Parathyroid adenoma (tissue), 2 donors: ENCODE measurements around the gene MAP3K3.

Experiments used
- H2AFZ ChIP-seq: fragments of 300-600 bp; sonication (generic); one replicate; pipeline ENCODE4 v1.7.0; 2017; ENCODE audit warnings: antibody characterized with exemption, mild to moderate bottlenecking
- H3K27ac ChIP-seq: fragments of 300-600 bp; sonication (generic); one replicate; pipeline ENCODE4 v1.7.0; 2017
- H3K27me3 ChIP-seq: fragments of 300-600 bp; sonication (generic); one replicate; pipeline ENCODE4 v1.7.0; 2017; ENCODE audit warnings: low read length; ENCODE audit not compliant: control insufficient read depth, insufficient read depth
- H3K36me3 ChIP-seq: fragments of 300-600 bp; sonication (generic); one replicate; pipeline ENCODE4 v1.7.0; 2017; ENCODE audit warnings: low read length; ENCODE audit not compliant: control insufficient read depth, insufficient read depth
- H3K4me1 ChIP-seq: fragments of 300-600 bp; sonication (generic); one replicate; pipeline ENCODE4 v1.7.0; 2017; ENCODE audit warnings: control low read depth
- H3K4me2 ChIP-seq: fragments of 300-600 bp; sonication (generic); one replicate; pipeline ENCODE4 v1.7.0; 2017; ENCODE audit warnings: low read length
- H3K4me3 ChIP-seq: fragments of 300-600 bp; sonication (generic); one replicate; pipeline ENCODE4 v1.7.0; 2017; ENCODE audit warnings: low read depth, low read length
- H3K79me2 ChIP-seq: fragments of 300-600 bp; sonication (generic); one replicate; pipeline ENCODE4 v1.7.0; 2017; ENCODE audit warnings: control low read depth
- H3K9ac ChIP-seq: fragments of 300-600 bp; sonication (generic); one replicate; pipeline ENCODE4 v1.7.0; 2017; ENCODE audit warnings: mild to moderate bottlenecking
- H3K9me3 ChIP-seq: fragments of 300-600 bp; sonication (generic); one replicate; pipeline ENCODE4 v1.7.0; 2017; ENCODE audit warnings: low read length; ENCODE audit not compliant: control insufficient read depth
- TF ChIP-seq, protein P1 (sequence below): fragments of 300-600 bp; sonication (generic); IDR thresholded peaks from one replicate; pipeline ENCODE4 v1.7.0; 2017; ENCODE audit warnings: antibody characterized with exemption, mild to moderate bottlenecking
- donor health status: primary hyperparathyroidism.

The MAP3K3 gene

DNA sequence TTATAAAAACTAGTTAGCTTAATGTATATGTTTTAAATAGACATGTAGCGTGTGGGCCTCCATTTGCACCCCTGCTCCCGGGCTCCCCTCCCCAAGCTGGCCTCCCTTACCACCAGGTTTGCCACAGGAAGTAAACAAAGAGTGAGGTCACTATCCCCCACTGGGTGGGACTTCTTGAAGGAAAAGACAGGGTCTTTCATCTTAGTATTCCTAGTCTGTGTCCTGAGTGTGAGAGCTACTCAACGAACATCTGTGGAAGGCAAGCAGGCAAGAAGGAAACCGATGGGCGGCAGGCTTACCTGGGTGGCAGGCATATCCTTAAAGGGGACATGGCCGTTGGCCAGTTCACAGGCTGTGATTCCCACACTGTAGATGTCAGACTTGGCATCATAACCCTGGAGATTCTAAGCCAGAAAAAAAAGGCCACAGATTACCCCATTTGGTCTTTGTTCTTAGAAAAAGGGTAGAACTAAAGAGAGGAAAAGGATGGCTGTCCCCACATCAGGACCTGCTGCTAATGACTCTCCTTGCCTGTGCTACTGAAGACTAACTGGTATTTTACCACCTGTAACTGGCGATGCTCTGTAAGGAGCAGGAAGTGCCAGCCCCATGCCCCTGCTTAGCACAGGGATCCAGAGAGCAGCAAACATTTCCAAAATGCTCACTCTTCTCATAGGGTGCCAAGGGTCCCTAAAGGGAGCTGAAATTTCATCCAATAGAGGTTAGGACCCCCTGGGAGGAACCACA, 84.3 kb downstream of the MAP3K3 start:
- no peaks in the 10 kb centered on the region for H3K36me3 ChIP-seq
- no peak overlapping the region for H3K27ac ChIP-seq

DNA sequence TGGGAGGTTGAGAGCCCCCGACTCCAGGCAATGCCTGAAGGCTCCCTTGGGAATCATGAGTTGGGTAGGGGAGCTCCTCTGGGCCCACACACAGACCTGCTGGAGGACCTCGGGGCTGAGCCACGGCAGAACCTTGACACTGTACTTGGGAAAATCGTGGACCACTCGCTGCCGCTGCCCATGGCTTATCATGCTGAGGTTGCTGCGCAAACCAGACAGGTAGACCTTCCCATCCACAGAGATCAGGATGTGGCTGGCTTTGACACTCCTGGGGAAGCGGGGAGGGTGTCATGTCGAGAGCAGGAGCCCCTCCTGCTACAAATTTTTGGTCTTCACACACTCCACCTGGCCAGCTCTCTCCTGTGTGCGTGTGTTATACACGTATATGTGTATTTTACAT, 84.9 kb downstream of the MAP3K3 start:
- TF ChIP-seq, protein P1, sequence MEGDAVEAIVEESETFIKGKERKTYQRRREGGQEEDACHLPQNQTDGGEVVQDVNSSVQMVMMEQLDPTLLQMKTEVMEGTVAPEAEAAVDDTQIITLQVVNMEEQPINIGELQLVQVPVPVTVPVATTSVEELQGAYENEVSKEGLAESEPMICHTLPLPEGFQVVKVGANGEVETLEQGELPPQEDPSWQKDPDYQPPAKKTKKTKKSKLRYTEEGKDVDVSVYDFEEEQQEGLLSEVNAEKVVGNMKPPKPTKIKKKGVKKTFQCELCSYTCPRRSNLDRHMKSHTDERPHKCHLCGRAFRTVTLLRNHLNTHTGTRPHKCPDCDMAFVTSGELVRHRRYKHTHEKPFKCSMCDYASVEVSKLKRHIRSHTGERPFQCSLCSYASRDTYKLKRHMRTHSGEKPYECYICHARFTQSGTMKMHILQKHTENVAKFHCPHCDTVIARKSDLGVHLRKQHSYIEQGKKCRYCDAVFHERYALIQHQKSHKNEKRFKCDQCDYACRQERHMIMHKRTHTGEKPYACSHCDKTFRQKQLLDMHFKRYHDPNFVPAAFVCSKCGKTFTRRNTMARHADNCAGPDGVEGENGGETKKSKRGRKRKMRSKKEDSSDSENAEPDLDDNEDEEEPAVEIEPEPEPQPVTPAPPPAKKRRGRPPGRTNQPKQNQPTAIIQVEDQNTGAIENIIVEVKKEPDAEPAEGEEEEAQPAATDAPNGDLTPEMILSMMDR, result no peak
- H3K27ac ChIP-seq, result no peak overlapping the region
- H3K4me2 ChIP-seq, result no peak overlapping the region
- no peaks in the 10 kb centered on the region for H3K9me3 ChIP-seq
- no peaks in the 10 kb centered on the region for H3K79me2 ChIP-seq
- H3K36me3 ChIP-seq, result no peaks in the 10 kb centered on the region
- no peak overlapping the region for H2AFZ ChIP-seq
- no peaks in the 10 kb centered on the region for H3K27me3 ChIP-seq
- H3K9ac ChIP-seq, result no peak overlapping the region
- no peaks in the 10 kb centered on the region for H3K4me1 ChIP-seq
- H3K4me3 ChIP-seq, result no peak overlapping the region

More for the DNA sequence above, 84.3 kb downstream of the MAP3K3 start:
- Histone ChIP-seq H3K27me3 (no peaks in the 10 kb centered on the region), H3K9me3 (no peaks in the 10 kb centered on the region), H3K4me3 (no peak overlapping the region), H3K4me1 (no peaks in the 10 kb centered on the region), H3K9ac (no peak overlapping the region), H3K79me2 (no peaks in the 10 kb centered on the region), H2AFZ (no peak overlapping the region), H3K4me2 (no peak overlapping the region)
- TF ChIP-seq, protein P1, result no peak

DNA sequence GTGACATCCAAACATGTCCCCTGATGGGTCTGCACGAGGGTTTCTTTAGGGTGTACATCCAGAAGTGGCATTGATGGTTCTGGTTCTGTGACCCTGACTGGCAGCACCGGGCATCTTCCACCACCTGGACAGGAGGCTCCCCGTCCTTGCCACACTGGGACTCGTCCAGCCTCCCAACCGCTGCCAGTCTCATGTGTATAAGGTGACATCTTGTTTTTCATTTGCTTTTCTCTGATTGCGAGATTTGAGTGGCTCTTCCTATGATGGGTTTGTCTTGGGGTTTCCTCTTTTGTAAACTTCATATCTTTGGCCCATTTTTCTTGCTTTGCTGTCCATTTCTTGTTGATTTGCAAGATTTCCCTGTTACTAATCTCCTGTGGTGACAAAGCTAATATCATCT, 86.9 kb downstream of the MAP3K3 start:
- Histone ChIP-seq H3K4me3 (no peak overlapping the region), H3K79me2 (no peaks in the 10 kb centered on the region), H3K9me3 (no peaks in the 10 kb centered on the region), H3K4me2 (no peak overlapping the region), H3K4me1 (no peaks in the 10 kb centered on the region), H3K9ac (no peak overlapping the region), H3K36me3 (no peaks in the 10 kb centered on the region), H3K27ac (no peak overlapping the region), H3K27me3 (no peaks in the 10 kb centered on the region), H2AFZ (no peak overlapping the region)
- TF ChIP-seq, protein P1, result no peak

DNA sequence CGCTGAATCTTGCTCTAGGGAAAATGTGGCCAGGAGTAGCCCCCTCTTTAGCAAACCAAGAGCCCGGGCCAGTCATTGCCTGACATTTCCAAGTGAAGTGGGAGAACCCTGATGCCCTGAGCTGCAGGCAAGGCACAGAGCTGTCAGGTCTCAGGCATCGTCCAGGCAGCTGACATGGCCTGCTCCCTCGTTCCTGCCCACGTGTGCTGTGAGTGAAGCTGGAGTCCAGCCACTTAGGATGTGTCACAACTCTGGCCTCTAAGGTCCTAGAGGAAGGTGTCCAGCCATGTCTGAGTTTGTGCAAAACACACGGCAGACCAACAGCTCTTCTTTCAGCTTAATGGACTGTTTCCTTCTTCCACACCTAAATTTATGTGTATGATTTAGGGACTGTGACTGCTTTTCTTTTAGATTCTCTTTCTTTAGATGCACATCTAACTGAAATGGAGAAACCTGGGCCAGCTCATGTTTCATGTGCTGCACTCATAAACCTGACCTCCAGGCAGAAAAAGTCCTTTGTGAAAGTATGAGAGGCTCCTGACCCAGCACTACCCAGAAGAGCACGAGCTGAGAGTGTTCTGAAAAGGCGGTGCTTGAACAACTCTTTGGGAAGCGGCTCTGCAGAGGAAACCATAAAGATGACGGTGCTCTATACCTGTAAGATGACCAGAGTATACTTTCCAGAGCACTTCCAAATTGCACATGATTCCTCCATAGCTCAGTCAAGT, 92.5 kb downstream of the MAP3K3 start:
- Histone ChIP-seq H3K27me3 (no peaks in the 10 kb centered on the region), H3K4me2 (no peak overlapping the region), H3K4me3 (no peak overlapping the region), H3K79me2 (no peaks in the 10 kb centered on the region), H3K27ac (peak overlapping the region; percentile 29), H3K4me1 (peaks cover 10% of the 10 kb centered on the region), H3K9me3 (no peaks in the 10 kb centered on the region), H2AFZ (peak overlapping the region; percentile 19), H3K36me3 (no peaks in the 10 kb centered on the region), H3K9ac (no peak overlapping the region)
- TF ChIP-seq, protein P1, result no peak
